Measurements from ENCODE around the gene HPN.

GRCh38 chr19:35034588-35035382 lies 6.7 kb upstream of the HPN start:
- TF ChIP-seq CTCF (IDR thresholded peaks at IDR 0.05 in 8 of 11, conservative IDR thresholded peaks at IDR 0.05 in 3 of 11) (no peak), POLR2A (IDR thresholded peaks at IDR 0.05) (no peak)
